HEK293 (cell line): ENCODE measurements around the gene MTRFR.
A peak's percentile ranks its signal among the peaks of the same experiment; 100 is the strongest.

Experiments used
- CTCF ChIA-PET: fragments of 350-600 bp; formaldehyde crosslinking; extraction: SDS; loops from one replicate; lab custom pipeline; 2021; ENCODE audit warnings: antibody characterized with exemption; lab: Yijun Ruan, JAX
- POLR2A ChIA-PET: fragments of 300-600 bp; formaldehyde crosslinking; extraction: SDS; loops from one replicate; lab custom pipeline; 2020; ENCODE audit warnings: antibody characterized with exemption, inconsistent platforms; lab: Yijun Ruan, JAX
- H3K27ac ChIP-seq: fragments of 200-500 bp; sonication (Bioruptor generic); 2 replicates; pipeline ENCODE4 v1.5.1; 2014; ENCODE audit warnings: low read depth, low read length, control low read depth, inconsistent platforms; ENCODE audit errors: extremely low read depth
- H3K36me3 ChIP-seq, 2 experiments: fragments of 200-500 bp in 1 of 2; sonication (Bioruptor generic) in 1 of 2; 1 replicate in 1 of 2; 2 replicates in 1 of 2; pipeline ENCODE4 v1.5.1; 2014 to 2017; ENCODE audit warnings: inconsistent platforms in 2 of 2, low read length in 2 of 2; ENCODE audit not compliant: control insufficient read depth in 2 of 2, insufficient read depth in 1 of 2
- H3K4me1 ChIP-seq: fragments of 200-500 bp; sonication (Bioruptor generic); 2 replicates; pipeline ENCODE4 v1.5.1; 2014; ENCODE audit warnings: mild to moderate bottlenecking, low read length, inconsistent platforms; ENCODE audit not compliant: control insufficient read depth, insufficient read depth
- H3K4me3 ChIP-seq: 2 replicates; pipeline ENCODE4 v1.5.1; 2011; ENCODE audit warnings: low read depth, mild to moderate bottlenecking, control low read depth, low read length, moderate library complexity
- H3K9me3 ChIP-seq: fragments of 200-500 bp; sonication (Bioruptor generic); 2 replicates; pipeline ENCODE4 v1.5.1; 2014; ENCODE audit warnings: low read depth, low read length, inconsistent platforms; ENCODE audit not compliant: control insufficient read depth, insufficient read depth
- MEIS1 ChIP-seq: sonication (generic); formaldehyde crosslinking; IDR thresholded peaks from 2 replicates; pipeline ENCODE4 v1.8.1; 2022; ENCODE audit warnings: missing genetic modification reagents, mild to moderate bottlenecking, borderline replicate concordance
- PRDM6 ChIP-seq: fragments of 450-650 bp; formaldehyde crosslinking; IDR thresholded peaks from 2 replicates; pipeline ENCODE4 v1.5.1; 2017; ENCODE audit warnings: missing biosample characterization, missing genetic modification characterization
- SP2 ChIP-seq: fragments of 450-650 bp; formaldehyde crosslinking; IDR thresholded peaks from 2 replicates; pipeline ENCODE4 v1.5.1; 2016; ENCODE audit warnings: missing biosample characterization, missing genetic modification characterization
- ZNF114 ChIP-seq: fragments of 450-650 bp; formaldehyde crosslinking; IDR thresholded peaks from 2 replicates; pipeline ENCODE4 v1.5.0; 2017; ENCODE audit warnings: missing biosample characterization, missing genetic modification characterization
- ZNF274 ChIP-seq, 2 experiments: fragments of 200-500 bp in 1 of 2; fragments of 450-650 bp in 1 of 2; sonication (Bioruptor generic) in 1 of 2; formaldehyde crosslinking in 1 of 2; IDR thresholded peaks; 2 replicates each; pipeline versions ENCODE4 v1.5.1 to v1.6.1; 2014 to 2016; ENCODE audit warnings: borderline replicate concordance in 1 of 2, inconsistent platforms in 1 of 2, low read length in 1 of 2, missing biosample characterization in 1 of 2, missing genetic modification characterization in 1 of 2
- ZNF292 ChIP-seq: fragments of 450-650 bp; formaldehyde crosslinking; IDR thresholded peaks from 2 replicates; pipeline ENCODE4 v1.5.1; 2016; ENCODE audit warnings: low read depth, missing biosample characterization, missing genetic modification characterization, borderline replicate concordance
- ZNF335 ChIP-seq: fragments of 450-650 bp; formaldehyde crosslinking; conservative IDR thresholded peaks from 2 replicates; pipeline ENCODE4 v1.5.1; 2016; ENCODE audit warnings: missing biosample characterization, missing genetic modification characterization
- ZNF362 ChIP-seq: fragments of 450-650 bp; formaldehyde crosslinking; IDR thresholded peaks from 2 replicates; pipeline ENCODE4 v1.5.1; 2016; ENCODE audit warnings: missing biosample characterization, missing genetic modification characterization
- ZNF394 ChIP-seq: fragments of 450-650 bp; formaldehyde crosslinking; IDR thresholded peaks from 2 replicates; pipeline ENCODE4 v1.5.1; 2016; ENCODE audit warnings: missing biosample characterization, missing genetic modification characterization, mild to moderate bottlenecking, moderate library complexity, borderline replicate concordance
- ZNF398 ChIP-seq: fragments of 450-650 bp; formaldehyde crosslinking; IDR thresholded peaks from 2 replicates; pipeline ENCODE4 v1.5.1; 2017; ENCODE audit warnings: missing biosample characterization, missing genetic modification characterization
- ZNF416 ChIP-seq: fragments of 450-650 bp; formaldehyde crosslinking; IDR thresholded peaks from 2 replicates; pipeline ENCODE4 v1.5.1; 2016; ENCODE audit warnings: missing biosample characterization, missing genetic modification characterization
- ZNF449 ChIP-seq: fragments of 450-650 bp; formaldehyde crosslinking; IDR thresholded peaks from 2 replicates; pipeline ENCODE4 v1.5.1; 2017; ENCODE audit warnings: missing biosample characterization, mild to moderate bottlenecking, missing genetic modification characterization, moderate library complexity
- ZNF513 ChIP-seq: fragments of 450-650 bp; IDR thresholded peaks from 2 replicates; pipeline ENCODE4 v1.5.1; 2018; ENCODE audit warnings: missing biosample characterization, missing genetic modification characterization
- ZNF518A ChIP-seq: fragments of 450-650 bp; formaldehyde crosslinking; conservative IDR thresholded peaks from 2 replicates; pipeline ENCODE4 v1.5.1; 2016; ENCODE audit warnings: low read depth, missing biosample characterization, missing genetic modification characterization
- ZNF521 ChIP-seq: fragments of 450-650 bp; formaldehyde crosslinking; IDR thresholded peaks from 2 replicates; pipeline ENCODE4 v1.5.1; 2017; ENCODE audit warnings: missing biosample characterization, mild to moderate bottlenecking, missing genetic modification characterization
- ZNF645 ChIP-seq: fragments of 450-650 bp; formaldehyde crosslinking; IDR thresholded peaks from 2 replicates; pipeline ENCODE4; 2016; ENCODE audit warnings: missing biosample characterization, missing genetic modification characterization
- ZNF843 ChIP-seq: fragments of 450-650 bp; formaldehyde crosslinking; IDR thresholded peaks from 2 replicates; pipeline ENCODE4 v1.5.1; 2016; ENCODE audit warnings: missing biosample characterization, missing genetic modification characterization

MTRFR gene

GRCh38 chr12:123227581-123228258 lies 5.5 kb upstream of the MTRFR start:
- Histone ChIP-seq H3K4me3 (no peak overlapping the region), H3K27ac (peak overlapping the region; percentile 33; the same call in 1 of the 2 replicates), H3K4me1 (peaks cover 17% of the 10 kb centered on the region), H3K9me3 (no peaks in the 10 kb centered on the region), H3K36me3 (peaks cover 28 to 38% of the 10 kb centered on the region in 2 experiments)
- TF ChIP-seq ZNF394, result peak; percentile 26; the same call in 1 of the 2 replicates
- no peak for TF ChIP-seq ZNF518A (tag by site-specific recombination)
- TF ChIP-seq ZNF335, result peak; percentile 33; the same call in 1 of the 2 replicates
- TF ChIP-seq ZNF362 (tag by site-specific recombination), result no peak
- peak; percentile 45; the same call in 1 of the 2 replicates for TF ChIP-seq PRDM6 (tag by site-specific recombination)
- ChIA-PET CTCF (interaction anchor here (0.6 to 2.1 kb wide), 3 partner anchors 8 to 65 kb away, joined by 3 to 12 read pairs (median 5); no protein-coding TSS in a partner anchor), POLR2A (interaction anchor here (0.5 kb wide), 1 partner anchor 73 kb away, joined by 4 read pairs; no protein-coding TSS in a partner anchor)

- peaks cover 22 to 30% of the 10 kb centered on the region in 2 experiments for H3K36me3 ChIP-seq
- POLR2A ChIA-PET, result interaction anchor here (0.6 kb wide), 1 partner anchor 131 kb away, joined by 3 read pairs; no protein-coding TSS in a partner anchor
- H3K4me3 ChIP-seq, result no peak overlapping the region
- TF ChIP-seq ZNF114 (tag by site-specific recombination), result no peak
- no peak for TF ChIP-seq ZNF416 (tag by site-specific recombination)
- no peak for TF ChIP-seq ZNF513 (tag by site-specific recombination)
- no peak for TF ChIP-seq MEIS1 (CRISPR knock-in tag)
- no peak for TF ChIP-seq SP2 (tag by site-specific recombination)
- TF ChIP-seq ZNF449, result no peak
- no peak for TF ChIP-seq ZNF398 (tag by site-specific recombination)
- no peak for TF ChIP-seq ZNF843 (tag by site-specific recombination)
- TF ChIP-seq ZNF292 (tag by site-specific recombination), result no peak
- no peak for TF ChIP-seq ZNF521 (tag by site-specific recombination)
- TF ChIP-seq ZNF274 (IDR thresholded peaks at IDR 0.05; ENCODE audit: low read length), result no peak
- no peak for TF ChIP-seq ZNF274 (tag by site-specific recombination; IDR thresholded peaks at IDR 0.05; ENCODE audit: borderline replicate concordance)
- TF ChIP-seq ZNF645 (tag by site-specific recombination), result no peak
Observed at GRCh38 chr12:123229051-123229450, 4.2 kb upstream of the MTRFR start.

More at GRCh38 chr12:123229051-123229450, 4.2 kb upstream of the MTRFR start:
- Histone ChIP-seq H3K27ac (no peak overlapping the region), H3K9me3 (no peaks in the 10 kb centered on the region), H3K4me1 (peaks cover 17% of the 10 kb centered on the region)
- CTCF ChIA-PET, result interaction anchor here (0.8 to 1.6 kb wide), 2 partner anchors 9 to 186 kb away, joined by 4 to 6 read pairs; no protein-coding TSS in a partner anchor
